Mesenchymal stem cell (in vitro differentiated cells and primary cell): ENCODE results near the gene FRMD4A.

Experiments used
- DNase-seq: peaks from one replicate; pipeline ENCODE4 v3.0.0-alpha.2; 2013
- H2AFZ ChIP-seq: one replicate; pipeline ENCODE4 v1.6.1; 2013; ENCODE audit warnings: low read depth, mild to moderate bottlenecking, control low read depth, inconsistent platforms, low read length, moderate library complexity
- H2AK5ac ChIP-seq: 2 replicates; pipeline ENCODE4 v1.6.1; 2013; ENCODE audit warnings: low read length, moderate library complexity, mild to moderate bottlenecking, inconsistent platforms; ENCODE audit not compliant: severe bottlenecking
- H2BK120ac ChIP-seq: one replicate; pipeline ENCODE4 v1.6.1; 2013; ENCODE audit warnings: low read depth, mild to moderate bottlenecking, inconsistent platforms, low read length, moderate library complexity
- H2BK12ac ChIP-seq, 2 experiments: one replicate each; pipeline ENCODE4 v1.6.1; 2013; ENCODE audit warnings: inconsistent platforms in 2 of 2, low read length in 2 of 2, mild to moderate bottlenecking in 2 of 2, moderate library complexity in 2 of 2, control low read depth in 1 of 2
- H2BK15ac ChIP-seq: one replicate; pipeline ENCODE4 v1.6.1; 2013; ENCODE audit warnings: mild to moderate bottlenecking, low read depth, inconsistent platforms; ENCODE audit not compliant: poor library complexity, severe bottlenecking
- H2BK5ac ChIP-seq: 2 replicates; pipeline ENCODE4 v1.6.1; 2013; ENCODE audit warnings: low read depth, mild to moderate bottlenecking, low read length, control low read depth, inconsistent platforms; ENCODE audit not compliant: poor library complexity, severe bottlenecking
- H3K14ac ChIP-seq, 2 experiments: one replicate each; pipeline ENCODE4 v1.6.1; 2013; ENCODE audit warnings: inconsistent platforms in 2 of 2, low read length in 2 of 2, control low read depth in 1 of 2, mild to moderate bottlenecking in 1 of 2, moderate library complexity in 1 of 2
- H3K18ac ChIP-seq, 2 experiments: one replicate each; pipeline ENCODE4 v1.6.1; 2013; ENCODE audit warnings: inconsistent platforms in 2 of 2, low read length in 2 of 2, control low read depth in 1 of 2, low read depth in 1 of 2, mild to moderate bottlenecking in 1 of 2
- H3K23ac ChIP-seq, 2 experiments: one replicate each; pipeline ENCODE4 v1.6.1; 2013; ENCODE audit warnings: inconsistent platforms in 2 of 2, low read length in 2 of 2, mild to moderate bottlenecking in 2 of 2, moderate library complexity in 2 of 2, control low read depth in 1 of 2
- H3K27ac ChIP-seq: 2 replicates; pipeline ENCODE4 v1.5.1; 2013; ENCODE audit warnings: mild to moderate bottlenecking, moderate library complexity, low read length, control low read depth, inconsistent platforms; ENCODE audit not compliant: poor library complexity, severe bottlenecking
- H3K27me3 ChIP-seq, 2 experiments: 2 replicates each; pipeline versions ENCODE4 v1.6.1 to v1.7.0; 2013; ENCODE audit warnings: low read length in 2 of 2, mild to moderate bottlenecking in 2 of 2, moderate library complexity in 2 of 2, control low read depth in 1 of 2, inconsistent platforms in 1 of 2; ENCODE audit not compliant: control insufficient read depth in 1 of 2, insufficient read depth in 1 of 2
- H3K36me3 ChIP-seq, 2 experiments: 2 replicates each; pipeline versions ENCODE4 v1.6.1 to v1.7.0; 2013; ENCODE audit warnings: low read length in 2 of 2, control low read depth in 1 of 2, inconsistent platforms in 1 of 2, low read depth in 1 of 2, mild to moderate bottlenecking in 1 of 2; ENCODE audit not compliant: insufficient read depth in 2 of 2, control insufficient read depth in 1 of 2
- H3K4ac ChIP-seq, 2 experiments: one replicate each; pipeline ENCODE4 v1.6.1; 2013; ENCODE audit warnings: inconsistent platforms in 2 of 2, low read length in 2 of 2, mild to moderate bottlenecking in 2 of 2, moderate library complexity in 2 of 2, control low read depth in 1 of 2, low read depth in 1 of 2
- H3K4me1 ChIP-seq: 2 replicates; pipeline ENCODE4 v1.6.1; 2013; ENCODE audit warnings: low read depth, low read length, control low read depth; ENCODE audit not compliant: control insufficient read depth, insufficient read depth
- H3K4me2 ChIP-seq: 2 replicates; pipeline ENCODE4 v1.6.1; 2013; ENCODE audit warnings: low read length, mild to moderate bottlenecking, inconsistent platforms; ENCODE audit not compliant: poor library complexity, severe bottlenecking
- H3K4me3 ChIP-seq, 2 experiments: 2 replicates each; pipeline versions ENCODE4 v1.5.1 to v1.7.0; 2013; ENCODE audit warnings: low read length in 2 of 2, mild to moderate bottlenecking in 2 of 2, control low read depth in 1 of 2, low read depth in 1 of 2; ENCODE audit not compliant: insufficient read depth in 1 of 2
- H3K79me1 ChIP-seq: replicated peaks from 2 replicates; pipeline ENCODE4 v1.6.1; 2013; ENCODE audit warnings: mild to moderate bottlenecking, control low read depth, low read length, inconsistent platforms; ENCODE audit not compliant: poor library complexity, severe bottlenecking
- H3K9ac ChIP-seq: 2 replicates; pipeline ENCODE4 v1.7.0; 2013; ENCODE audit warnings: mild to moderate bottlenecking, low read length, moderate library complexity
- H3K9me3 ChIP-seq: 2 replicates; pipeline ENCODE4 v1.7.0; 2013; ENCODE audit warnings: mild to moderate bottlenecking, low read length; ENCODE audit not compliant: control insufficient read depth
- H4K8ac ChIP-seq: one replicate; pipeline ENCODE4 v1.6.1; 2013; ENCODE audit warnings: inconsistent platforms, mild to moderate bottlenecking, low read length, moderate library complexity
- H4K91ac ChIP-seq: one replicate; pipeline ENCODE4 v1.6.1; 2013; ENCODE audit warnings: mild to moderate bottlenecking, low read length, inconsistent platforms
- WGBS: methylation state at CpG from one replicate; pipeline ENCODE4 v1.1.7; 2013; ENCODE audit warnings: mixed read lengths; 5-methylcytosine and 5-hydroxymethylcytosine counted together

Gene FRMD4A

GRCh38 chr10:13950543-13950939 is 380.2 kb downstream of the FRMD4A start:
- peaks cover 7% of the 10 kb centered on the region for H3K4me1 ChIP-seq
- WGBS: 92% methylated on average over 3 of the region's 4 CpGs
- H2AFZ ChIP-seq: no peak overlapping the region
- no peak overlapping the region for H3K4me2 ChIP-seq
- peak overlapping the region; percentile 41 for H3K9ac ChIP-seq
- no peak for DNase-seq
- H4K91ac ChIP-seq: no peak overlapping the region
- H3K4me3 ChIP-seq: no peak overlapping the region
- no peak overlapping the region for H3K14ac ChIP-seq
- peak overlapping the region; percentile 88 for H3K27ac ChIP-seq
- no peaks in the 10 kb centered on the region for H3K27me3 ChIP-seq
- H2BK5ac ChIP-seq: peak overlapping the region; percentile 60
- H3K36me3 ChIP-seq: no peaks in the 10 kb centered on the region
- H3K79me1 ChIP-seq: no peaks in the 10 kb centered on the region
- H2BK120ac ChIP-seq: no peak overlapping the region
- peak overlapping the region; percentile 76 for H2AK5ac ChIP-seq
- peak overlapping the region in 1 of 2 experiments; percentile 54 for H3K18ac ChIP-seq
- H3K23ac ChIP-seq: no peak overlapping the region
- peak overlapping the region in 1 of 2 experiments; percentile 37 for H2BK12ac ChIP-seq
- no peaks in the 10 kb centered on the region for H3K9me3 ChIP-seq
- no peak overlapping the region for H2BK15ac ChIP-seq
- H3K4ac ChIP-seq: no peak overlapping the region
- no peak overlapping the region for H4K8ac ChIP-seq

DNA sequence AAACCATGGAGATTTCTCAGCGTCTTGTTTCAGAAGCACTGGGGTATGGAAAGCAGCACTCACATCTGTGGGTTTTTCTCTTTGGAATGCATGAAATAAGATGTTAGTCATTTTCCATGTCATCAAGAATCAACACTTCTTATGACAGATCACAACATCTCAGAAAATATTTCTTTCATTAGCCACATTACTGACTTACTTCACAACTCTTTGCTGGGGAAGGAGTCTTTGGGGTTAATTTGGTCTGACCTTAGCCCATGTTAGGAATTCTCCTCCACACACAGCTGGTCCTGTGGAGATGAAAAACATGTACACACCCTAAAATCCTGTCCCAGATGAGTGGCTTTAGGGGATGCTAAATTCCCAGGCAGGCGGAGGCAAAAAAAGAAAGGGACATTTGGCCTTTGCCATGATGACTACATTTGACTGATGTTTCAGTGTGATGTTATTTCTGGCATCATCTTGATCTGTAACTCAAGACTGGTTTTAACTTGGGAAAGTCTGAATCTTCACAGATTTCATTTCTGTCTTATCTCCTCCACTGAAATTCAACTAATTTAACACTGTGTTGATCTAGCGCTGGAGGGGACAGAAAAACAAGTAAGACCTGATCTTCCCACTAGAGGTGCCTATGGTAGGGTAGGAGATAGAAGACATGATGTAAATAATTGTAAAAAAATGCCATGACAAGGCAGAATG is 380.7 kb downstream of the FRMD4A start:
- Histone ChIP-seq H3K27ac (peak overlapping the region; percentile 88), H2AK5ac (peak overlapping the region; percentile 76), H2BK12ac (no peak overlapping the region), H2BK5ac (peak overlapping the region; percentile 60), H3K4ac (no peak overlapping the region), H2BK15ac (no peak overlapping the region), H2AFZ (no peak overlapping the region), H3K4me3 (no peak overlapping the region), H2BK120ac (no peak overlapping the region), H4K8ac (no peak overlapping the region), H3K9ac (peak overlapping the region; percentile 41), H3K9me3 (no peaks in the 10 kb centered on the region), H3K4me2 (no peak overlapping the region), H3K36me3 (no peaks in the 10 kb centered on the region), H3K4me1 (peaks cover 7% of the 10 kb centered on the region), H3K18ac (no peak overlapping the region), H4K91ac (no peak overlapping the region), H3K23ac (no peak overlapping the region), H3K27me3 (no peaks in the 10 kb centered on the region), H3K14ac (no peak overlapping the region), H3K79me1 (no peaks in the 10 kb centered on the region)
- WGBS: 56% methylated on average over 2 of the region's 3 CpGs
- peak; percentile 68 for DNase-seq

GRCh38 chr10:13946209-13946460 is 384.6 kb downstream of the FRMD4A start:
- Histone ChIP-seq H3K23ac (no peak overlapping the region), H3K79me1 (no peaks in the 10 kb centered on the region), H3K27me3 (no peaks in the 10 kb centered on the region), H3K4me1 (peaks cover 8% of the 10 kb centered on the region), H3K9me3 (no peaks in the 10 kb centered on the region), H3K4ac (peak overlapping the region; percentile 16 to 84), H4K91ac (peak overlapping the region; percentile 80), H2AFZ (no peak overlapping the region), H3K4me3 (no peak overlapping the region), H3K14ac (no peak overlapping the region), H2BK5ac (no peak overlapping the region), H2BK15ac (peak overlapping the region; percentile 5), H3K36me3 (no peaks in the 10 kb centered on the region), H2AK5ac (no peak overlapping the region), H2BK120ac (peak overlapping the region; percentile 67), H2BK12ac (peak overlapping the region; percentile 70 to 94), H3K4me2 (no peak overlapping the region), H4K8ac (peak overlapping the region; percentile 94), H3K27ac (no peak overlapping the region), H3K9ac (no peak overlapping the region), H3K18ac (peak overlapping the region; percentile 58 to 95)
- WGBS: 30% methylated on average over 5 of the region's 5 CpGs
- DNase-seq: no peak

DNA sequence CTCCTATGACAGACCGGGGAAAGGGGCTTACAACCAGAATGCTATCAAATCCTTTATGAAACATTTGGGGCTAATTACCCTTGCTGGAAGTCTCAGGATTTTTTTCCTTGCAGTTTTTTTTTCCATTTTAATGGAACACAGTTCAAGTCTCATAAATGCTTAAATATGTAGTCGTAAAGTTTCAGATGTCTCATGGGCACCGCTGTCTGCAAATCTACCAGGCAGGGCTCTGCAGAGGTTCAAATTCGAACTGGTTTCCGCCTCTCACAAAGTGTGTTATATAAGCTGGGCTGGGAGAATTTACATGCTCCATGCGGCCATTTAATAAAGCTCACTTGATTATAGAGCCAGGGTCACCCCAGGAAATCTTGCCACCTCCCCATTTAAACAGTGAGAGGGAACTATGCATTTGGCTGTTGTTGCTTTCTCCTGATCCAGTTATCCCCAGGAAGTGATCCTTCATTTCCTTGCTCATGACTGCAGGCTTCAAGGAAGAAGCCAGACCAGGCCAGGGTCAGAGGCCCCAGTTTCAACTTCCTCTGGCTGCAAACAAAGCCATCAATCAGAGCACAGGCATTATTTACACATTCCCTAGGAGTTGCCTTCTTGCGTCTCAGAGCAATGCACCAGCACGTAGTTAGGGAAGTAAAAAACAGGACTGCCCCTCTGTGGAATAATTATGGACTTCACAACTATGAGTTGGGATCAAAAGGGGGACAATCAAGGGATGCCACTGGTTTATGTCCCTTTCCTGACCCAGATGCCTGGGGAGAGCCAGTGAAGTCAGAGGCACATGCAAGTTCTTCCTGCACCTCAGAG is 385.1 kb downstream of the FRMD4A start:
- H3K36me3 ChIP-seq: no peaks in the 10 kb centered on the region
- no peaks in the 10 kb centered on the region for H3K27me3 ChIP-seq
- no peaks in the 10 kb centered on the region for H3K79me1 ChIP-seq
- H3K4me3 ChIP-seq: no peak overlapping the region
- no peak overlapping the region for H3K14ac ChIP-seq
- peak overlapping the region; percentile 5 for H2BK15ac ChIP-seq
- peak; percentile 89 for DNase-seq
- H4K8ac ChIP-seq: peak overlapping the region; percentile 94
- H3K4me2 ChIP-seq: no peak overlapping the region
- H3K4ac ChIP-seq: peak overlapping the region; percentile 16 to 84
- no peak overlapping the region for H3K9ac ChIP-seq
- no peak overlapping the region for H2BK5ac ChIP-seq
- H3K9me3 ChIP-seq: no peaks in the 10 kb centered on the region
- 26% methylated on average over 7 of the region's 8 CpGs for WGBS
- peak overlapping the region in 1 of 2 experiments; percentile 70 for H2BK12ac ChIP-seq
- peak overlapping the region; percentile 10 for H2AK5ac ChIP-seq
- no peak overlapping the region for H3K27ac ChIP-seq
- peak overlapping the region; percentile 80 for H4K91ac ChIP-seq
- no peak overlapping the region for H3K23ac ChIP-seq
- H3K18ac ChIP-seq: peak overlapping the region; percentile 58 to 95
- peaks cover 5% of the 10 kb centered on the region for H3K4me1 ChIP-seq
- peak overlapping the region; percentile 88 for H2BK120ac ChIP-seq
- H2AFZ ChIP-seq: no peak overlapping the region
